IMR-90 (cell line): ENCODE data around the gene ASB16. TPM values are rescaled to one million over a fixed set of nuclear protein-coding genes. Genes with fewer than 3 reads are reported as not detected.
A peak's percentile ranks its signal among the peaks of the same experiment; 100 is the strongest.

ENCODE experiments used
- ATAC-seq: fragments of 200-7000 bp; cut with Tn5 transposase; 2 replicates; pipeline ENCODE4 v1.9.1; 2020; ENCODE audit warnings: low read depth, mild to moderate bottlenecking, moderate library complexity
- BruUV-seq: library from RNA; stranded (reverse); fragments of 400-500 nt; replicated peaks from 2 replicates; lab custom pipeline; 2021; lab: Mats Ljungman, UMichigan
- CTCF ChIA-PET: fragments of 300-600 bp; formaldehyde crosslinking; extraction: SDS; loops from one replicate; lab custom pipeline; 2021; ENCODE audit warnings: antibody characterized with exemption; lab: Yijun Ruan, JAX
- POLR2A ChIA-PET: fragments of 300-600 bp; sonication (Branson Sonifier 250); formaldehyde crosslinking; loops from one replicate; lab custom pipeline; 2022; ENCODE audit warnings: antibody characterized with exemption; ENCODE audit not compliant: unreplicated experiment; lab: Charles Lee
- DNase-seq: peaks from one replicate; pipeline ENCODE4 v3.0.0; 2013
- H2AFZ ChIP-seq: replicated peaks from 2 replicates; pipeline ENCODE3; 2013; ENCODE audit warnings: low read length, mild to moderate bottlenecking; ENCODE audit not compliant: poor library complexity
- H2AK5ac ChIP-seq: 2 replicates; pipeline ENCODE4 v1.6.1; 2013; ENCODE audit warnings: low read depth, low read length, inconsistent platforms
- H2AK9ac ChIP-seq: replicated peaks from 2 replicates; pipeline ENCODE3; 2013; ENCODE audit warnings: mild to moderate bottlenecking, low read depth, low read length, moderate library complexity; ENCODE audit not compliant: poor library complexity
- H2BK120ac ChIP-seq: 2 replicates; pipeline ENCODE4 v1.6.1; 2013; ENCODE audit warnings: low read depth, low read length, inconsistent platforms
- H2BK15ac ChIP-seq: 3 replicates; pipeline ENCODE4 v1.6.1; 2013; ENCODE audit warnings: low read depth, low read length, inconsistent platforms
- H2BK20ac ChIP-seq: 2 replicates; pipeline ENCODE4 v1.6.1; 2013; ENCODE audit warnings: low read depth, mild to moderate bottlenecking, inconsistent platforms, low read length, moderate library complexity
- H2BK5ac ChIP-seq: 2 replicates; pipeline ENCODE4 v1.6.1; 2013; ENCODE audit warnings: mild to moderate bottlenecking, low read depth, low read length, inconsistent platforms; ENCODE audit not compliant: poor library complexity, severe bottlenecking
- H3K14ac ChIP-seq: replicated peaks from 2 replicates; pipeline ENCODE4 v1.6.1; 2013; ENCODE audit warnings: low read depth, low read length, inconsistent platforms
- H3K18ac ChIP-seq: 2 replicates; pipeline ENCODE4 v1.6.1; 2013; ENCODE audit warnings: low read depth, low read length, control low read depth
- H3K23ac ChIP-seq: 2 replicates; pipeline ENCODE4 v1.6.1; 2013; ENCODE audit warnings: low read depth, low read length, inconsistent platforms
- H3K27ac ChIP-seq: 2 replicates; pipeline ENCODE4 v1.5.1; 2013; ENCODE audit warnings: mild to moderate bottlenecking, control low read depth, low read length; ENCODE audit not compliant: insufficient read depth
- H3K27me3 ChIP-seq: 2 replicates; pipeline ENCODE4 v1.6.1; 2013; ENCODE audit warnings: low read length; ENCODE audit not compliant: control insufficient read depth, insufficient read depth
- H3K36me3 ChIP-seq: 2 replicates; pipeline ENCODE4 v1.6.1; 2013; ENCODE audit warnings: low read length, mixed read lengths; ENCODE audit not compliant: control insufficient read depth, insufficient read depth
- H3K4ac ChIP-seq: 2 replicates; pipeline ENCODE4 v1.6.1; 2013; ENCODE audit warnings: low read depth, low read length, inconsistent platforms
- H3K4me1 ChIP-seq: 2 replicates; pipeline ENCODE4 v1.6.1; 2013; ENCODE audit warnings: low read length, mixed read lengths; ENCODE audit not compliant: control insufficient read depth, insufficient read depth
- H3K4me2 ChIP-seq: 2 replicates; pipeline ENCODE4 v1.6.1; 2013; ENCODE audit warnings: low read depth, mild to moderate bottlenecking, control low read depth, low read length, moderate library complexity
- H3K4me3 ChIP-seq: 2 replicates; pipeline ENCODE4 v1.5.1; 2013; ENCODE audit warnings: low read depth, mild to moderate bottlenecking, control low read depth, low read length, moderate library complexity; ENCODE audit not compliant: insufficient read depth
- H3K56ac ChIP-seq: 2 replicates; pipeline ENCODE4 v1.6.1; 2013; ENCODE audit warnings: low read length, inconsistent platforms; ENCODE audit not compliant: insufficient read depth; ENCODE audit errors: extremely low read depth
- H3K79me1 ChIP-seq, 2 experiments: 2 replicates each; pipeline ENCODE4 v1.6.1; 2013; ENCODE audit warnings: low read length in 2 of 2, inconsistent platforms in 1 of 2, low read depth in 1 of 2
- H3K9ac ChIP-seq: 2 replicates; pipeline ENCODE4 v1.6.1; 2013; ENCODE audit warnings: low read depth, low read length, control low read depth
- H3K9me1 ChIP-seq: 2 replicates; pipeline ENCODE4 v1.6.1; 2013; ENCODE audit warnings: low read length, inconsistent platforms; ENCODE audit not compliant: insufficient read depth
- H3K9me3 ChIP-seq: 2 replicates; pipeline ENCODE4 v1.6.1; 2013; ENCODE audit warnings: low read length; ENCODE audit not compliant: control insufficient read depth, insufficient read depth
- H4K20me1 ChIP-seq: 2 replicates; pipeline ENCODE4 v1.6.1; 2013; ENCODE audit warnings: low read length, inconsistent platforms; ENCODE audit not compliant: insufficient read depth
- H4K5ac ChIP-seq: 2 replicates; pipeline ENCODE4 v1.6.1; 2013; ENCODE audit warnings: mild to moderate bottlenecking, low read depth, low read length, control low read depth
- H4K8ac ChIP-seq, 2 experiments: 2 replicates each; pipeline ENCODE4 v1.6.1; 2013; ENCODE audit warnings: low read depth in 2 of 2, low read length in 2 of 2, control low read depth in 1 of 2, inconsistent platforms in 1 of 2
- H4K91ac ChIP-seq: 2 replicates; pipeline ENCODE4 v1.6.1; 2013; ENCODE audit warnings: low read depth, low read length, inconsistent platforms; ENCODE audit not compliant: insufficient read depth
- BHLHE40 ChIP-seq: fragments of 150-350 bp; IDR thresholded peaks from 2 replicates; pipeline ENCODE4 v1.6.1; 2016; ENCODE audit warnings: mild to moderate bottlenecking, low read depth, low read length
- CTCF ChIP-seq: conservative IDR thresholded peaks from 2 replicates; pipeline ENCODE4 v1.5.1; 2012; ENCODE audit warnings: mild to moderate bottlenecking, low read depth, low read length, improper control_type of control experiment
- MAFK ChIP-seq: IDR thresholded peaks from 2 replicates; pipeline ENCODE4 v1.6.1; 2012; ENCODE audit warnings: low read depth, low read length, improper control_type of control experiment
- NFE2L2 ChIP-seq: fragments of 150-350 bp; IDR thresholded peaks from 2 replicates; pipeline ENCODE4 v1.6.1; 2016; ENCODE audit warnings: low read depth, mild to moderate bottlenecking, low read length
- RCOR1 ChIP-seq: IDR thresholded peaks from 2 replicates; pipeline ENCODE4 v1.6.1; 2012; ENCODE audit warnings: mild to moderate bottlenecking, low read length, improper control_type of control experiment; ENCODE audit not compliant: insufficient replicate concordance
- WGBS, 2 experiments: methylation state at CpG; one replicate each; pipeline versions ENCODE4 v1.1.5 to v1.1.7; 2013; ENCODE audit warnings: missing lambda C conversion rate in 2 of 2; ENCODE audit not compliant: insufficient read length in 1 of 2; ENCODE audit errors: extremely low coverage in 2 of 2; 5-methylcytosine and 5-hydroxymethylcytosine counted together
- dilution Hi-C: fragments of 300-500 bp; cut with HindIII; formaldehyde crosslinking; loops from one replicate; pipeline ENCODE4 v1.14.3; 2018; ENCODE audit warnings: low sequenced_read_pairs; ENCODE audit not compliant: unreplicated experiment
- in situ Hi-C: fragments of 300-500 bp; cut with MboI; formaldehyde crosslinking; loops from 3 replicates; pipeline ENCODE4 v1.14.3; 2019; ENCODE audit warnings: low sequenced_read_pairs, inconsistent platforms, mixed read lengths
- intact Hi-C: fragments of 100-400 bp; cut with micrococcal nuclease; formaldehyde crosslinking; loops from 2 replicates; pipeline ENCODE4 v1.10.0; 2022
- polyA plus RNA-seq, 3 experiments: library from polyadenylated mRNA; depleted of rRNA; stranded (reverse); fragments of >200 nt; gene quantifications; 2 replicates each; pipeline ENCODE4 v1.2.3, GENCODE V29; 2012; ENCODE audit warnings: low replicate concordance in 1 of 3
- total RNA-seq: library from RNA; depleted of rRNA; stranded (reverse); fragments of >200 nt; gene quantifications from 2 replicates; pipeline ENCODE4 v1.2.3, GENCODE V29; 2012

ASB16 gene
- total and polyA plus RNA-seq, 2 of the 4 experiments (the other 2 are of a cell fraction): 0.05 TPM; not detected in 1

- H2BK120ac ChIP-seq: no peak overlapping the region
- H3K9me3 ChIP-seq: no peaks in the 10 kb centered on the region
- no peaks in the 10 kb centered on the region for H3K9me1 ChIP-seq
- dilution Hi-C loops: no loop called here
- peak overlapping the region; percentile 36 for H2BK5ac ChIP-seq
- H3K79me1 ChIP-seq: peaks cover 24 to 59% of the 10 kb centered on the region in 2 experiments
- H2BK20ac ChIP-seq: no peak overlapping the region
- peak overlapping the region; percentile 24; the same call in 1 of the 2 replicates for H3K27ac ChIP-seq
- H3K36me3 ChIP-seq: peaks cover 70% of the 10 kb centered on the region
- H4K5ac ChIP-seq: no peak overlapping the region
- ChIA-PET CTCF (no interaction called here), POLR2A (no interaction called here)
- H3K4me3 ChIP-seq: no peak overlapping the region
- H3K9ac ChIP-seq: no peak overlapping the region
- H4K20me1 ChIP-seq: no peaks in the 10 kb centered on the region
- H3K23ac ChIP-seq: no peak overlapping the region
- intact Hi-C loops: no loop called here
- no peaks in the 10 kb centered on the region for H3K27me3 ChIP-seq
- no peak overlapping the region for H4K8ac ChIP-seq
- TF ChIP-seq CTCF (no peak), MAFK (no peak), NFE2L2 (no peak), BHLHE40 (no peak), RCOR1 (no peak)
- H2AK5ac ChIP-seq: no peak overlapping the region
- no peak overlapping the region for H3K4ac ChIP-seq
- no peak overlapping the region for H2BK15ac ChIP-seq
- in situ Hi-C loops: no loop called here
- BruUV-seq: no TSS peak
- no peak overlapping the region for H3K4me2 ChIP-seq
- H3K4me1 ChIP-seq: peaks cover 5% of the 10 kb centered on the region; the same call in 1 of the 2 replicates
- ATAC-seq (no peak), DNase-seq (no peak)
- H3K18ac ChIP-seq: no peak overlapping the region
- H2AK9ac ChIP-seq: peak overlapping the region; percentile 40
- 100% methylated on average over 2 of the region's 14 CpGs; no CpG with 5 or more reads in 1 of the 2 experiments for WGBS, 2 experiments
- H2AFZ ChIP-seq: peak overlapping the region; percentile 5
- H3K56ac ChIP-seq: no peak overlapping the region
- H4K91ac ChIP-seq: no peak overlapping the region
- no peak overlapping the region for H3K14ac ChIP-seq
Observed at GRCh38 chr17:44193326-44194084, 23.0 kb downstream of the ASB16 start.
